LNCaP clone FGC (cell line): ENCODE data around the gene SLIT1.

Experiments
- DNase-seq: peaks from one replicate; pipeline ENCODE4 v3.0.0-alpha.2; 2011; ENCODE audit warnings: low read depth
- H3K4me3 ChIP-seq: 2 replicates; pipeline ENCODE4 v1.5.1; 2011; ENCODE audit warnings: mild to moderate bottlenecking, low read depth, low read length, control low read depth
- CTCF ChIP-seq: IDR thresholded peaks from 2 replicates; pipeline ENCODE4 v1.5.1; 2012; ENCODE audit warnings: mild to moderate bottlenecking; ENCODE audit not compliant: control insufficient read depth, insufficient read depth; ENCODE audit errors: extremely low read depth

SLIT1 gene

GRCh38 chr10:97065128-97065527 lies 120.6 kb downstream of the SLIT1 start:
- no peak for TF ChIP-seq CTCF
- DNase-seq = peak; percentile 11

GRCh38 chr10:97063983-97064837 lies 121.5 kb downstream of the SLIT1 start:
- no peak overlapping the region for H3K4me3 ChIP-seq
- TF ChIP-seq CTCF = no peak
- DNase-seq = no peak

More at GRCh38 chr10:97065128-97065527, 120.6 kb downstream of the SLIT1 start:
- H3K4me3 ChIP-seq = no peak overlapping the region

- no peak overlapping the region for H3K4me3 ChIP-seq
- TF ChIP-seq CTCF = no peak
- DNase-seq = no peak
These were observed 122.3 kb downstream of the SLIT1 start for GRCh38 chr10:97063271-97063982.

- no peak overlapping the region for H3K4me3 ChIP-seq
- TF ChIP-seq CTCF = no peak
- DNase-seq = no peak
These were observed 123.3 kb downstream of the SLIT1 start for GRCh38 chr10:97062456-97062855.

GRCh38 chr10:97062046-97062445 lies 123.7 kb downstream of the SLIT1 start:
- no peak for TF ChIP-seq CTCF
- H3K4me3 ChIP-seq = no peak overlapping the region

GRCh38 chr10:97061423-97061822 lies 124.3 kb downstream of the SLIT1 start:
- no peak for TF ChIP-seq CTCF
- H3K4me3 ChIP-seq = no peak overlapping the region
- DNase-seq = no peak

More at GRCh38 chr10:97062046-97062445, 123.7 kb downstream of the SLIT1 start:
- no peak for DNase-seq
